SK-N-SH (cell line): ENCODE results near the gene DENND1A. TPM values are rescaled to one million over a fixed set of nuclear protein-coding genes. Genes with fewer than 3 reads are reported as not detected.

Experiments
- CTCF ChIA-PET: fragments of 300-600, 350-600 bp; formaldehyde crosslinking; extraction: SDS; loops from one replicate; lab custom pipeline; 2021; lab: Yijun Ruan, JAX
- POLR2A ChIA-PET: fragments of 350-600 bp; sonication (Branson Sonifier 250); formaldehyde crosslinking; extraction: SDS; loops from one replicate; lab custom pipeline; 2020; ENCODE audit warnings: antibody characterized with exemption, inconsistent platforms; lab: Yijun Ruan, JAX
- DNase-seq: peaks from one replicate; pipeline ENCODE4 v3.0.0; 2012
- H2AFZ ChIP-seq: fragments of 200-600 bp; sonication (generic); 2 replicates; pipeline ENCODE4 v1.8.1; 2016; ENCODE audit warnings: antibody characterized with exemption, mild to moderate bottlenecking, low read depth
- H3F3A ChIP-seq: fragments of 200-600 bp; sonication (generic); replicated peaks from 2 replicates; pipeline ENCODE3; 2016; ENCODE audit warnings: antibody characterized with exemption, mild to moderate bottlenecking; ENCODE audit not compliant: insufficient read depth
- H3K27ac ChIP-seq, 2 experiments: fragments of 200-500 bp in 1 of 2; fragments of 200-600 bp in 1 of 2; sonication (Bioruptor generic) in 1 of 2; sonication (generic), shearing (Covaris generic) in 1 of 2; 2 replicates each; pipeline versions ENCODE4 v1.5.1 to v1.6.1; 2014 to 2016; ENCODE audit warnings: low read depth in 2 of 2, inconsistent platforms in 1 of 2, low read length in 1 of 2, mild to moderate bottlenecking in 1 of 2, mixed read lengths in 1 of 2
- H3K27me3 ChIP-seq: fragments of 200-600 bp; sonication (generic), shearing (Covaris generic); 2 replicates; pipeline ENCODE4 v1.6.1; 2016; ENCODE audit warnings: mixed run types; ENCODE audit not compliant: insufficient read depth
- H3K36me3 ChIP-seq, 2 experiments: fragments of 200-500 bp in 1 of 2; fragments of 200-600 bp in 1 of 2; sonication (Bioruptor generic) in 1 of 2; sonication (generic) in 1 of 2; replicated peaks in 1 of 2; 2 replicates each; pipeline versions ENCODE3 to v1.5.1; 2014 to 2016; ENCODE audit warnings: low read length in 1 of 2, mild to moderate bottlenecking in 1 of 2; ENCODE audit not compliant: insufficient read depth in 2 of 2, control insufficient read depth in 1 of 2
- H3K4me1 ChIP-seq, 2 experiments: fragments of 200-500 bp in 1 of 2; fragments of 200-600 bp in 1 of 2; sonication (Bioruptor generic) in 1 of 2; sonication (generic), shearing (Covaris generic) in 1 of 2; 2 replicates each; pipeline versions ENCODE4 v1.5.1 to v1.6.1; 2014 to 2016; ENCODE audit warnings: low read depth in 1 of 2, low read length in 1 of 2, mixed run types in 1 of 2; ENCODE audit not compliant: insufficient read depth in 2 of 2, control insufficient read depth in 1 of 2
- H3K4me2 ChIP-seq: fragments of 200-600 bp; sonication (generic), shearing (Covaris generic); 2 replicates; pipeline ENCODE4 v1.6.1; 2017; ENCODE audit warnings: mixed run types
- H3K4me3 ChIP-seq, 2 experiments: fragments of 200-500 bp in 1 of 2; fragments of 200-600 bp in 1 of 2; sonication (Bioruptor generic) in 1 of 2; sonication (generic), shearing (Covaris generic) in 1 of 2; 2 replicates each; pipeline versions ENCODE4 v1.5.1 to v1.8.1; 2014 to 2016; ENCODE audit warnings: low read depth in 2 of 2, inconsistent platforms in 1 of 2, low read length in 1 of 2, mild to moderate bottlenecking in 1 of 2, mixed read lengths in 1 of 2, moderate library complexity in 1 of 2
- H3K79me2 ChIP-seq: fragments of 200-600 bp; sonication (generic); 2 replicates; pipeline ENCODE4 v1.8.1; 2017; ENCODE audit warnings: mild to moderate bottlenecking; ENCODE audit not compliant: insufficient read depth
- H3K9ac ChIP-seq: fragments of 200-600 bp; sonication (generic); 2 replicates; pipeline ENCODE4 v1.6.1; 2017; ENCODE audit warnings: mixed run types
- H3K9me2 ChIP-seq: fragments of 200-600 bp; sonication (generic); 2 replicates; pipeline ENCODE4 v1.6.1; 2017; ENCODE audit warnings: mixed run types
- H3K9me3 ChIP-seq: fragments of 200-600 bp; sonication (generic); 2 replicates; pipeline ENCODE4 v1.6.1; 2017; ENCODE audit warnings: mixed run types, mild to moderate bottlenecking, moderate library complexity
- H4K20me1 ChIP-seq: fragments of 200-600 bp; sonication (generic); 2 replicates; pipeline ENCODE4 v1.6.1; 2017; ENCODE audit warnings: mild to moderate bottlenecking, mixed run types; ENCODE audit not compliant: insufficient read depth
- CTCF ChIP-seq: fragments of 200-600 bp; sonication (generic); IDR thresholded peaks from 2 replicates; pipeline ENCODE4 v1.6.1; 2017; ENCODE audit warnings: antibody characterized with exemption, mild to moderate bottlenecking, moderate library complexity
- EP300 ChIP-seq, 2 experiments: IDR thresholded peaks; 2 replicates each; pipeline versions ENCODE4 v1.4.0 to v1.6.1; 2012; ENCODE audit warnings: borderline replicate concordance in 1 of 2, low read depth in 1 of 2, low read length in 1 of 2
- FOSL2 ChIP-seq: IDR thresholded peaks from 2 replicates; pipeline ENCODE4 v1.4.0; 2012; ENCODE audit warnings: low read depth, mild to moderate bottlenecking, moderate library complexity, borderline replicate concordance
- GABPA ChIP-seq: IDR thresholded peaks from 2 replicates; pipeline ENCODE4 v1.4.0; 2012; ENCODE audit warnings: low read depth, mild to moderate bottlenecking
- MEF2A ChIP-seq: IDR thresholded peaks from 2 replicates; pipeline ENCODE4 v1.4.0; 2012; ENCODE audit warnings: low read depth, borderline replicate concordance
- RAD21 ChIP-seq: IDR thresholded peaks from 2 replicates; pipeline ENCODE4 v1.6.1; 2012; ENCODE audit warnings: mild to moderate bottlenecking, low read length
- RCOR1 ChIP-seq: fragments of 150-350 bp; IDR thresholded peaks from 2 replicates; pipeline ENCODE4 v1.6.1; 2017; ENCODE audit warnings: antibody characterized with exemption, low read length
- REST ChIP-seq: IDR thresholded peaks from 2 replicates; pipeline ENCODE4 v1.6.1; 2012; ENCODE audit warnings: mild to moderate bottlenecking, low read depth, low read length, moderate library complexity
- RXRA ChIP-seq: IDR thresholded peaks from 2 replicates; pipeline ENCODE4 v1.4.0; 2012; ENCODE audit warnings: low read depth, mild to moderate bottlenecking, borderline replicate concordance
- SMC3 ChIP-seq: IDR thresholded peaks from 2 replicates; pipeline ENCODE4 v1.6.1; 2012; ENCODE audit warnings: low read depth, low read length, improper control_type of control experiment
- TCF12 ChIP-seq: IDR thresholded peaks from 2 replicates; pipeline ENCODE4 v1.4.0; 2012
- ZBTB33 ChIP-seq: IDR thresholded peaks from 2 replicates; pipeline ENCODE4 v1.4.0; 2012; ENCODE audit warnings: low read depth, borderline replicate concordance
- WGBS: methylation state at CpG from one replicate; pipeline ENCODE4 v1.1.6; 2017; ENCODE audit warnings: low lambda C conversion rate; 5-methylcytosine and 5-hydroxymethylcytosine counted together
- polyA plus RNA-seq, 3 experiments: library from polyadenylated mRNA; depleted of rRNA; stranded (reverse); fragments of >200 nt; gene quantifications; 2 replicates each; pipeline ENCODE4 v1.2.3, GENCODE V29; 2012

DENND1A gene
- polyA plus RNA-seq, 1 of the 3 experiments (the other 2 are of a cell fraction) = 25.4 TPM

- TF ChIP-seq SMC3 = no peak
These were observed 540.2 kb downstream of the DENND1A start (continued) for GRCh38 chr9:123389698-123390097.

GRCh38 chr9:123389070-123389469 is 540.9 kb downstream of the DENND1A start:
- Histone ChIP-seq H3K79me2 (no peaks in the 10 kb centered on the region), H3K27me3 (no peaks in the 10 kb centered on the region), H3K9me2 (no peaks in the 10 kb centered on the region), H3K36me3 (no peaks in the 10 kb centered on the region), H3K4me2 (no peak overlapping the region), H4K20me1 (no peaks in the 10 kb centered on the region), H3K9ac (no peak overlapping the region), H3K27ac (no peak overlapping the region), H2AFZ (no peak overlapping the region), H3K9me3 (no peaks in the 10 kb centered on the region), H3F3A (no peaks in the 10 kb centered on the region), H3K4me1 (no peaks in the 10 kb centered on the region), H3K4me3 (no peak overlapping the region)
- 91% methylated on average over 5 of the region's 10 CpGs for WGBS
- DNase-seq = no peak
- ChIA-PET POLR2A (no interaction called here), CTCF (interaction anchor here (1.4 to 20.5 kb wide), 5 partner anchors 12 to 36 kb away, joined by 3 to 331 read pairs (median 4); partner anchors contain the start of gene CRB2)
- TF ChIP-seq EP300 (IDR thresholded peaks at IDR 0.05; ENCODE audit: borderline replicate concordance in 1 of 2, low read depth in 1 of 2, low read length in 1 of 2) = no peak
- TF ChIP-seq TCF12 = no peak
- TF ChIP-seq MEF2A = no peak
- no peak for TF ChIP-seq RAD21
- TF ChIP-seq RXRA = no peak
- no peak for TF ChIP-seq RCOR1
- TF ChIP-seq ZBTB33 = no peak
- TF ChIP-seq GABPA = no peak
- TF ChIP-seq REST = no peak
- no peak for TF ChIP-seq CTCF
- TF ChIP-seq FOSL2 = no peak
- TF ChIP-seq SMC3 = no peak
